HG03342 (cell line): Measurements from ENCODE around the gene SMAD5.

Experiments used
- ATAC-seq: cut with Tn5 transposase; IDR thresholded peaks from one replicate; pipeline ENCODE4 v1.9.1; 2021; ENCODE audit warnings: mild to moderate bottlenecking, moderate library complexity; ENCODE audit not compliant: unreplicated experiment

Gene SMAD5

GRCh38 chr5:136194576-136194975 is 61.9 kb downstream of the SMAD5 start:
- ATAC-seq: no peak

GRCh38 chr5:136195971-136196820 is 63.6 kb downstream of the SMAD5 start:
- ATAC-seq: no peak

- no peak for ATAC-seq
Measured at GRCh38 chr5:136197462-136198142, 65.0 kb downstream of the SMAD5 start.

- ATAC-seq: no peak
Measured at GRCh38 chr5:136198453-136198852, 65.8 kb downstream of the SMAD5 start.

- ATAC-seq: no peak
Measured at GRCh38 chr5:136199408-136199807, 66.8 kb downstream of the SMAD5 start.

GRCh38 chr5:136200130-136200529 is 67.5 kb downstream of the SMAD5 start:
- no peak for ATAC-seq

GRCh38 chr5:136200761-136201160 is 68.1 kb downstream of the SMAD5 start:
- no peak for ATAC-seq

- ATAC-seq: no peak
Measured at GRCh38 chr5:136201870-136202269, 69.2 kb downstream of the SMAD5 start.

GRCh38 chr5:136202469-136203205 is 70.0 kb downstream of the SMAD5 start:
- ATAC-seq: no peak

GRCh38 chr5:136203303-136203922 is 70.8 kb downstream of the SMAD5 start:
- ATAC-seq: no peak

- no peak for ATAC-seq
Measured at GRCh38 chr5:136205061-136205702, 72.5 kb downstream of the SMAD5 start.

GRCh38 chr5:136205941-136206340 is 73.3 kb downstream of the SMAD5 start:
- no peak for ATAC-seq

- no peak for ATAC-seq
Measured at GRCh38 chr5:136206361-136206760, 73.7 kb downstream of the SMAD5 start.

- ATAC-seq: no peak
Measured at GRCh38 chr5:136207631-136208030, 75.0 kb downstream of the SMAD5 start.

- ATAC-seq: no peak
Measured at GRCh38 chr5:136208916-136209315, 76.3 kb downstream of the SMAD5 start.

- ATAC-seq: no peak
Measured at GRCh38 chr5:136209346-136209910, 76.8 kb downstream of the SMAD5 start.

GRCh38 chr5:136210259-136210658 is 77.6 kb downstream of the SMAD5 start:
- no peak for ATAC-seq

GRCh38 chr5:136211282-136212040 is 78.8 kb downstream of the SMAD5 start:
- ATAC-seq: no peak

GRCh38 chr5:136212252-136212721 is 79.6 kb downstream of the SMAD5 start:
- ATAC-seq: peak; percentile 70
